OCI-LY1 (cell line): ENCODE data around the gene RYR1.

Experiments used
- H2AFZ ChIP-seq: fragments of 200-600 bp; sonication (generic), shearing (Covaris generic); 2 replicates; pipeline ENCODE4 v1.6.0; 2014; ENCODE audit warnings: antibody characterized with exemption, mild to moderate bottlenecking, low read length
- H3F3A ChIP-seq: fragments of 200-600 bp; sonication (generic), shearing (Covaris generic); 2 replicates; pipeline ENCODE4 v1.6.0; 2014; ENCODE audit warnings: mild to moderate bottlenecking, antibody characterized with exemption, low read length, moderate library complexity; ENCODE audit not compliant: insufficient read depth
- H3K27ac ChIP-seq: fragments of 200-600 bp; sonication (generic); 2 replicates; pipeline ENCODE4 v1.5.1; 2014; ENCODE audit warnings: low read length, mixed run types, mild to moderate bottlenecking, low read depth; ENCODE audit not compliant: poor library complexity, severe bottlenecking
- H3K27me3 ChIP-seq: fragments of 200-600 bp; sonication (generic); 2 replicates; pipeline ENCODE4 v1.6.0; 2014; ENCODE audit warnings: antibody characterized with exemption, mild to moderate bottlenecking, low read length, moderate library complexity; ENCODE audit not compliant: insufficient read depth
- H3K36me3 ChIP-seq: fragments of 200-600 bp; sonication (generic); 2 replicates; pipeline ENCODE4 v1.6.1; 2014; ENCODE audit warnings: mild to moderate bottlenecking, antibody characterized with exemption, low read length, moderate library complexity, mixed read lengths; ENCODE audit not compliant: insufficient read depth
- H3K4me1 ChIP-seq: fragments of 200-600 bp; sonication (generic); 2 replicates; pipeline ENCODE4 v1.5.1; 2014; ENCODE audit warnings: mild to moderate bottlenecking, low read length, moderate library complexity; ENCODE audit not compliant: insufficient read depth, severe bottlenecking
- H3K4me2 ChIP-seq: fragments of 200-600 bp; sonication (generic), shearing (Covaris generic); 2 replicates; pipeline ENCODE4 v1.6.1; 2014; ENCODE audit warnings: low read length
- H3K4me3 ChIP-seq: fragments of 200-600 bp; sonication (generic); 2 replicates; pipeline ENCODE4 v1.5.1; 2014; ENCODE audit warnings: low read length, low read depth, mild to moderate bottlenecking, mixed read lengths; ENCODE audit not compliant: poor library complexity, severe bottlenecking
- H3K79me2 ChIP-seq: fragments of 200-600 bp; shearing (Covaris generic); 2 replicates; pipeline ENCODE4 v1.6.1; 2016; ENCODE audit warnings: mixed run types, low read length, mixed read lengths; ENCODE audit not compliant: insufficient read depth
- H3K9ac ChIP-seq: fragments of 200-600 bp; sonication (generic), shearing (Covaris generic); 2 replicates; pipeline ENCODE4 v1.6.1; 2014; ENCODE audit warnings: mild to moderate bottlenecking, low read length, mixed read lengths
- H3K9me2 ChIP-seq: fragments of 200-600 bp; sonication (generic), shearing (Covaris generic); 2 replicates; pipeline ENCODE4 v1.6.1; 2014; ENCODE audit warnings: low read depth, mild to moderate bottlenecking, low read length, mixed read lengths
- H3K9me3 ChIP-seq: fragments of 200-600 bp; shearing (Covaris generic); 2 replicates; pipeline ENCODE4 v1.6.1; 2014; ENCODE audit warnings: low read length, mixed read lengths
- H4K20me1 ChIP-seq: fragments of 200-600 bp; sonication (generic), shearing (Covaris generic); 2 replicates; pipeline ENCODE4 v1.6.0; 2016; ENCODE audit warnings: mild to moderate bottlenecking, low read length; ENCODE audit not compliant: insufficient read depth
- EZH2 ChIP-seq: fragments of 200-600 bp; sonication (generic), shearing (Covaris generic); IDR thresholded peaks from 2 replicates; pipeline ENCODE4 v1.8.0; 2017; ENCODE audit warnings: borderline replicate concordance, mixed run types, mild to moderate bottlenecking, antibody characterized with exemption, low read length, moderate library complexity, mixed read lengths
- TF ChIP-seq, protein P1 (sequence below): fragments of 200-600 bp; sonication (generic), shearing (Covaris generic); IDR thresholded peaks from 2 replicates; pipeline ENCODE4 v1.5.1; 2017; ENCODE audit warnings: mild to moderate bottlenecking, antibody characterized with exemption, low read length, moderate library complexity, mixed read lengths

RYR1 gene

DNA sequence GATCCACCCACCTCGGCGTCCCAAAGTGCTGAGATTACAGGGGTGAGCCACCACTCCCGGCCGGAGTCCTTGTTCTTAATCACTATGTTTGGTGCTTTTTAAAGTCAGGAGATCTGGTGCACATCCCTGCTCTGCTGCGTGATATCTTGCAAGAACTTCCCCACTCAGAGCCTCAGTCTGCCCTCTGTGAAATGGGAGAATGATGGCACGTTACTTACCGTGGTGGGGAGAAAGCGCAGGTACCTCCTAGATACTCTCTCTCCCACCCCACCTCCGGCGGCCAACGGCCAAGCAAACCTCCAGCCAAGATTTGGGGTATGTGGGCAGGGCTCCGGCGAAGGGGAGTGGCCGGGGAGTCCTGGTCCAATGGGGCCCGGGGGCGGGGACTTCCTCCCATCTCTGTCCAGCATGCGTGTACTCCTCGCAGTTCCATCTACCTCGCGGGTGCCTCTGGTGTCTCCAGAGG is at the start of gene RYR1:
RYR1 (plus strand) TSS at position 424 of the 466 bp plus-strand sequence. CDS start 139 bp downstream, outside the sequence.
- peak within 1 kb of the TSS; percentile 13; the same call in 1 of the 2 replicates for H3K4me2 ChIP-seq
- no peak within 1 kb of the TSS for H3K9ac ChIP-seq
- no peak within 1 kb of the TSS for H2AFZ ChIP-seq
- no peaks in the 10 kb centered on the region for H4K20me1 ChIP-seq
- no peaks in the 10 kb centered on the region for H3K36me3 ChIP-seq
- no peaks in the 10 kb centered on the region for H3K9me3 ChIP-seq
- H3K9me2 ChIP-seq: no peaks in the 10 kb centered on the region
- H3K27ac ChIP-seq: no peak within 1 kb of the TSS
- peaks cover 12% of the 10 kb centered on the region for H3K4me1 ChIP-seq
- no peak within 1 kb of the TSS for H3K4me3 ChIP-seq
- no peak for TF ChIP-seq EZH2
- no peaks in the 10 kb centered on the region for H3K79me2 ChIP-seq
- no peaks in the 10 kb centered on the region; the same call in 1 of the 2 replicates for H3K27me3 ChIP-seq
- H3F3A ChIP-seq: no peaks in the 10 kb centered on the region

DNA sequence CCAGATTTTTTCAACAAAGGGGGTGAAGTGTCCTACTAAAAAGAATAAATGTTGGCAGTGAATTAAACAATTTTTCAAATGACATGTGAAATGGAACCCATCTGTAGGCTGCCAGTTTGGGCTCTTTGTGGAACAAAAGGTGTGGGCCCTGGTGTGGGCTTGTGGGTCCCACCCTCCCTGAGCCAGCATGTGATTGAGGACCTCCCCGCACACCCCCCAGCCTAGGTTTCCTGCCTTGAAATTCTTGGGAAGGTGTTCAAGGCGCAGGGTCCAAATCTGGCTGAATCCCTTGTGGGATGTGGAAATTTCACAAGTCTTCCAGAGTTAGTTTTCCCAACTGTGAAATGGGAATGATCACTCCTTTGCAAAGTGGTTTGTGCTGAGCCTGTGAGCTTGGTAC is 49.7 kb upstream of the RYR1 start:
- no peaks in the 10 kb centered on the region for H3K9me3 ChIP-seq
- H3K4me3 ChIP-seq: no peak overlapping the region
- no peak overlapping the region for H3K4me2 ChIP-seq
- H4K20me1 ChIP-seq: no peaks in the 10 kb centered on the region
- H3K27ac ChIP-seq: no peak overlapping the region
- H2AFZ ChIP-seq: no peak overlapping the region
- H3K36me3 ChIP-seq: peaks cover 52% of the 10 kb centered on the region
- no peak for TF ChIP-seq EZH2
- TF ChIP-seq, protein P1, sequence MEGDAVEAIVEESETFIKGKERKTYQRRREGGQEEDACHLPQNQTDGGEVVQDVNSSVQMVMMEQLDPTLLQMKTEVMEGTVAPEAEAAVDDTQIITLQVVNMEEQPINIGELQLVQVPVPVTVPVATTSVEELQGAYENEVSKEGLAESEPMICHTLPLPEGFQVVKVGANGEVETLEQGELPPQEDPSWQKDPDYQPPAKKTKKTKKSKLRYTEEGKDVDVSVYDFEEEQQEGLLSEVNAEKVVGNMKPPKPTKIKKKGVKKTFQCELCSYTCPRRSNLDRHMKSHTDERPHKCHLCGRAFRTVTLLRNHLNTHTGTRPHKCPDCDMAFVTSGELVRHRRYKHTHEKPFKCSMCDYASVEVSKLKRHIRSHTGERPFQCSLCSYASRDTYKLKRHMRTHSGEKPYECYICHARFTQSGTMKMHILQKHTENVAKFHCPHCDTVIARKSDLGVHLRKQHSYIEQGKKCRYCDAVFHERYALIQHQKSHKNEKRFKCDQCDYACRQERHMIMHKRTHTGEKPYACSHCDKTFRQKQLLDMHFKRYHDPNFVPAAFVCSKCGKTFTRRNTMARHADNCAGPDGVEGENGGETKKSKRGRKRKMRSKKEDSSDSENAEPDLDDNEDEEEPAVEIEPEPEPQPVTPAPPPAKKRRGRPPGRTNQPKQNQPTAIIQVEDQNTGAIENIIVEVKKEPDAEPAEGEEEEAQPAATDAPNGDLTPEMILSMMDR: no peak
- H3K9me2 ChIP-seq: no peaks in the 10 kb centered on the region
- peaks cover 19% of the 10 kb centered on the region for H3K4me1 ChIP-seq
- H3K79me2 ChIP-seq: no peaks in the 10 kb centered on the region
- H3K27me3 ChIP-seq: no peaks in the 10 kb centered on the region
- H3K9ac ChIP-seq: no peak overlapping the region
- no peaks in the 10 kb centered on the region for H3F3A ChIP-seq

DNA sequence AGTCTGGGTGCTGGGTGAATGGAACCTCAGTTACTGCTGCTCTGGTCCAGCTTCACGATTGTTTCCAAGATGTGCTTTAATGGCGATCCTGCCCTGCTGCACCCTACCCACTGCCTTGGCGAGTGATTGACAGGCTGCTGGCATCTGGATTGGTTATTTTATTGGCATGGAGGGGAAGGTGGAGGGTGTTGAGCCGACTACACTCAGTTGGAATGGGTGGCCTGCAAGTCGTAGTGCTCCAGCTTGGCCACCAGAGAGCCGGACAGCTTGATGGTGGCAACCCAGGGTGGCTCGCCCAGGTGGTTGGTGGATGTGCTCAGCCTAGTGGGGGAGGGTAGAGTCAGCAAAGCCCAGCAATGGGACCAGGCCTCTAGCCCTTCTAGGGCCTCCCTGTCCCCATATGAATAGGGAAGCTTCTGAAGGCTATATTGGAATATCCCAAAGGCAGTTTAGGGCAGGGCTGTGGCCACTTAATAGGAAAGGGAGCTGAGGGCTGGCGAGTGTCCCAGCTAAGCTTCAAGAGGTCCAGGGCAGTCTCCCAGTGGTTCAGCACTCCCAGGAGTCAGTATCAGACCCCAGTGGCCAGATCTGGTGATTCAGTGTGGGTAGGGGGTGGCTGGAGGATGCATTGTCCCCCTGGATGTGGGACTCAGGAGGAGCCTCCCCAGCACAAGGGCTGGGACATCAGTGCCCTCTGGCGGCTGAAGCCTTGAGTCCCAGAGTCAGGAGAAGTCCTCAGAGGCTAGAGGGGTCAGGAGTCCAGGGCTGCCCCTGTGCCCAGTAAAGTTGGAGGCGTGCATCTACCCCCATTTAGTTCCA is 49.1 kb upstream of the RYR1 start:
- H3K27me3 ChIP-seq: no peaks in the 10 kb centered on the region
- no peak overlapping the region for H3K4me2 ChIP-seq
- peaks cover 46% of the 10 kb centered on the region for H3K36me3 ChIP-seq

More for the DNA sequence above, 49.1 kb upstream of the RYR1 start:
- no peak overlapping the region for H3K27ac ChIP-seq
- H3K9me3 ChIP-seq: no peaks in the 10 kb centered on the region
- no peaks in the 10 kb centered on the region for H3F3A ChIP-seq
- H3K79me2 ChIP-seq: no peaks in the 10 kb centered on the region
- TF ChIP-seq, protein P1: peak; percentile 47; the same call in 1 of the 2 replicates
- no peak for TF ChIP-seq EZH2
- H3K9ac ChIP-seq: no peak overlapping the region
- H2AFZ ChIP-seq: no peak overlapping the region
- no peak overlapping the region for H3K4me3 ChIP-seq
- peaks cover 22% of the 10 kb centered on the region for H3K4me1 ChIP-seq
- no peaks in the 10 kb centered on the region for H3K9me2 ChIP-seq
- no peaks in the 10 kb centered on the region for H4K20me1 ChIP-seq
